SK-N-SH treated with all-trans-retinoic acid at 6 μM for 48 hours (cell line): ENCODE measurements around the gene CLDN25.

Experiments
- ARNTL ChIP-seq: fragments of 450-650 bp; formaldehyde crosslinking; IDR thresholded peaks from 2 replicates; pipeline ENCODE4 v1.5.0; 2020; ENCODE audit warnings: low read depth, mild to moderate bottlenecking, moderate library complexity, borderline replicate concordance
- BACH2 ChIP-seq: fragments of 250-450 bp; sonication (Bioruptor Pico); IDR thresholded peaks from 2 replicates; pipeline ENCODE4 v1.9.0; 2021; ENCODE audit warnings: mild to moderate bottlenecking, borderline replicate concordance
- CSRNP3 ChIP-seq: fragments of 250-450 bp; sonication (Bioruptor Pico); IDR thresholded peaks from 2 replicates; pipeline ENCODE4 v1.5.1; 2021; ENCODE audit warnings: mild to moderate bottlenecking, moderate library complexity
- TCF4 ChIP-seq: fragments of 250-450 bp; sonication (Bioruptor Pico); IDR thresholded peaks from 2 replicates; pipeline ENCODE4 v1.8.0; 2021; ENCODE audit warnings: mild to moderate bottlenecking, moderate library complexity, borderline replicate concordance
- TSHZ2 ChIP-seq: fragments of 250-450 bp; sonication (Bioruptor Pico); IDR thresholded peaks from 2 replicates; pipeline ENCODE4 v1.5.0; 2020; ENCODE audit warnings: mild to moderate bottlenecking, moderate library complexity
- ZFP30 ChIP-seq: fragments of 450-650 bp; formaldehyde crosslinking; IDR thresholded peaks from 2 replicates; pipeline ENCODE4 v1.5.0; 2022; ENCODE audit warnings: mild to moderate bottlenecking, moderate library complexity
- ZNF8 ChIP-seq: fragments of 450-650 bp; formaldehyde crosslinking; IDR thresholded peaks from 2 replicates; pipeline ENCODE4 v1.5.0; 2020; ENCODE audit warnings: mild to moderate bottlenecking, moderate library complexity

- no peak for TF ChIP-seq ZFP30 (CRISPR knock-in tag)
- no peak for TF ChIP-seq ZNF8
- no peak for TF ChIP-seq ARNTL
- TF ChIP-seq TSHZ2 (CRISPR knock-in tag), result no peak
- TF ChIP-seq CSRNP3 (CRISPR knock-in tag), result no peak
- TF ChIP-seq TCF4 (CRISPR knock-in tag), result no peak
- TF ChIP-seq BACH2 (CRISPR knock-in tag), result no peak
These were observed 19.4 kb upstream of the CLDN25 start for GRCh38 chr11:113760241-113760640.
